HL-60/S4 treated with retinoic acid at 250 ng/mL for 4 days and 3 days (cell line): ENCODE results near the gene NCKAP5.
"Not testable (repeated sequence)": the region's sequence is repeated elsewhere in the genome, so short reads cannot be mapped to it uniquely, and the experiment has no call there.

ENCODE experiments used
- in situ Hi-C: fragments of 300-500 bp; cut with MboI; formaldehyde crosslinking; loops from 2 replicates; pipeline ENCODE4 v1.7.0; 2022; ENCODE audit warnings: low sequenced_read_pairs

Gene NCKAP5

GRCh38 chr2:133235968-133236367, 332.3 kb downstream of the NCKAP5 start:
- in situ Hi-C loops, result no loop called here

DNA sequence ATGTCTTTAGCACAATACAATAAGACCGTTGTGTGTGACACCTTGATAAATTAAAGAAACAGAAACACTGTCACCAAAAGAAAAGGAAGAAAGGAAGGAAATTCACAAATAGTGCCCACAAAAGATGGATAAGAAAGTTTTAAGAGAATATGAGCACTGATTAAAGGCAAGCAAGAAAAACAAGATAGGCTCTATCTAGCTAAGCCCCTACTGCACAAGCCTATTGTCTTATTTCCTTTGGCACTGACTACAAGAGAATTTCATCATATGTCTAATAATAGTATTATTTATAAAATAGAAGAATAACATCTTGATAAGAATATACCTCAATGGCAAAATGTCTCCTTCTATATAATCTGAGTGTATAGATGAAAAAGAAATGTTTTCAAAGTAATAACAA, 335.7 kb downstream of the NCKAP5 start:
- in situ Hi-C loops, result no loop called here

DNA sequence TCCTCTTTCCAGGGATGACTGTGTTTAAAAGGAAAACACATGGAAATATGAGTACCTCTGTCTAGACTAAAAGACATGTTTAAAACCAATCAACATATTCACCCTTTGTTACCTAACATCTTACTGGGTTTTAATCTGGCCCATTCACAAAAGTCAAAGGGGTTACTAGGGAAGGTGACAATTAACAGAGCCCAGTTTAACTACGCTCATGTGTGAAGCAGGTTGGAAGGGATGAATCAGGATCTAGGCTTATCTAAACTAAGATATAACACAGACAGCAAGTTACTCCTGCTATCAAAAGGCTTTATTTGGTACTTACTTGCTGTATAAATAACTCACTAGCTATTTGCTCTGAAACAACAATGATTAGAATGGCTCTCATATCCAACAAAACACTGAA, 337.0 kb downstream of the NCKAP5 start:
- in situ Hi-C loops, result no loop called here

- in situ Hi-C loops, result no loop called here
These were observed 338.3 kb downstream of the NCKAP5 start for GRCh38 chr2:133229974-133230373.

- in situ Hi-C loops, result no loop called here
These were observed 345.0 kb downstream of the NCKAP5 start for GRCh38 chr2:133223226-133223625.

GRCh38 chr2:133221398-133221797, 346.9 kb downstream of the NCKAP5 start:
- in situ Hi-C loops, result no loop called here

GRCh38 chr2:133218204-133218603, 350.1 kb downstream of the NCKAP5 start:
- in situ Hi-C loops, result no loop called here

- in situ Hi-C loops, result no loop called here
These were observed 352.8 kb downstream of the NCKAP5 start for GRCh38 chr2:133215477-133215876.

- in situ Hi-C loops, result no loop called here
These were observed 354.6 kb downstream of the NCKAP5 start for GRCh38 chr2:133213651-133214050.

DNA sequence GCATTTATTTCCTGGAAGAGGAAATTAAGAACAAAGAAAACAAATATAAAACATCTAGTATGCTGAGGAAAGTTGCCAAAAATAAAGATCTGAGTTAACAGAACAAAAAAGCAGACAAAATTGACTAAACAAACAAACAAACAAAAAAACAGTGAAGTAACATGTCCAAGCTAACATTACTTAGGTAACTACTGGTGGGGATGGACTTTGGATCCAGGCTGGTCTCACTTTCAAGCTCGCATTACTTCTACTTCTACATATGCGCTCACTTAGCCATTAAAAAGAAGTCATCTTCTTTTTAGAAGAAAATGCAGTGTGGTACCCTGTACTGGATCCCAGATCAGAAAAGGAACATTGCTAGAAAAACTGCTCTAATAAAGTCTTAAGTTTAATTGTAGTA, 358.9 kb downstream of the NCKAP5 start:
- in situ Hi-C loops, result no loop called here

DNA sequence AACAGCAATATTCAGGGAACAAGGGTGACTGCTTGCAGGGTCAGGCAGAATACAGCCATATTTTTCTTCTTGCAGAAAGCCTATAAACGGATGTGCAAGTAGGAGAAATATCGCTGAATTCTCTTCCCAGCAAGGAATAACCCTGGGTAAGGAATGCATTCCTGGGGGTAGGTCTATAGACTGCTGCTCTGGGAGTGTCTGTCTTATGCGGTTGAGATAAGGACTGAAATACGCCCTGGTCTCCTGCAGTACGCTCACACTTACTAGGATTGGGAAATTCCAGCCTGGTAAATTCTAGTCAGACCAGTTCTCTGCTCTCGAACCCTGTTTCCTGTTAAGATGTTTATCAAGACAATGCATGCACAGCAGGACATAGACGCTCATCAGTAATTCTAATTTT, 361.6 kb downstream of the NCKAP5 start:
- in situ Hi-C loops, result not testable (repeated sequence)

- in situ Hi-C loops, result no loop called here
These were observed 363.8 kb downstream of the NCKAP5 start for GRCh38 chr2:133204421-133204820.

DNA sequence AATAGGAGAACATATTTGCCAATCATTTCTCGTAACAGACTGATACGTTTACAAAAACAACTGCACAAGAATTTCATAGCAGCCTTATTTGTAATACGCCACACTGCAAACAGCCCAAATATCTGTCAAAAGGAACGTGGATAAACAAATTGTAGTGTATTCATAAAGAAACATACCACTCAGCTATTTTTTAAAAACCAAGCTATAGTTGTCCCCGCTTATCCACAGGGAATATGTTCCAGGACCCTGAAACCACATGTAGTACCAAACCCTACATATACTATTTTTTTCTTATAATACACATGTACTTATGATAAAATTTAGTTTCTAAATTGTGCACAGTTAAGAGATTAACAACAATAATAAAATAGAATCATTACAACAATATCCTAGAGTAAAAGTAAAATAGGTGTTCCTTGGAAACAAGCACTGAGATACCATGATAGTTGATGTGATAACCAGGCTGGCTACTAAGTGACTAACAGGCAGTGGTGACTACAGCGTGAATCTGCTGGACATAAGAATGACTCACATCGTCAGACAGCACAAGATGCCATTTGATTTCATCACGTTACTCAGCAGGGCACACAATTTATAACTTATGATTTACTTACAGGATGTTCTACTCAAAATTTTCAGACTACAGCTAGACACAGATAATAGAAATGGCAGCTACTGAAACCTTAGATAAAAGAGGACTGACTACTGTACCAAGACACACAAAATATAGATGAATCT, 367.4 kb downstream of the NCKAP5 start:
- in situ Hi-C loops, result no loop called here

- in situ Hi-C loops, result no loop called here
These were observed 369.6 kb downstream of the NCKAP5 start for GRCh38 chr2:133198678-133199077.

DNA sequence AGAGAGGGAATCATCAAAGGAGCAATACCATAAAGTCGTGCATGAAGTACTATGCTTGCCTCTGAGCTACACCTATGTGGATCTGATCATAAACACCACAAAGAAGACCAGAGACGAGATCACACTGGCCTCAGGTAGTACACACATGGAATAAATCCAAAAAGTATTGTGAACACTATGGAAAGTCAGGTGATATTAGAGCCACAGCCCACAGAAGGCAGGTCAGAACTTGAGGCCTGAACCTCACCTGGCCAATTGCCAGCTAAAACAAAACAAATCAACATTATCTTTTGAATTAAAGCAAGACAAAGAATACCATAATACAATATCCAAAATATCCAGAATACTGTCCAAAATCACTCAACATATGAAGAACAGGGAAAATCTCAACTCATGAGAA, 371.1 kb downstream of the NCKAP5 start:
- in situ Hi-C loops, result no loop called here

- in situ Hi-C loops, result no loop called here
These were observed 373.4 kb downstream of the NCKAP5 start for GRCh38 chr2:133194777-133195335.

GRCh38 chr2:133194362-133194655, 374.0 kb downstream of the NCKAP5 start:
- in situ Hi-C loops, result no loop called here

DNA sequence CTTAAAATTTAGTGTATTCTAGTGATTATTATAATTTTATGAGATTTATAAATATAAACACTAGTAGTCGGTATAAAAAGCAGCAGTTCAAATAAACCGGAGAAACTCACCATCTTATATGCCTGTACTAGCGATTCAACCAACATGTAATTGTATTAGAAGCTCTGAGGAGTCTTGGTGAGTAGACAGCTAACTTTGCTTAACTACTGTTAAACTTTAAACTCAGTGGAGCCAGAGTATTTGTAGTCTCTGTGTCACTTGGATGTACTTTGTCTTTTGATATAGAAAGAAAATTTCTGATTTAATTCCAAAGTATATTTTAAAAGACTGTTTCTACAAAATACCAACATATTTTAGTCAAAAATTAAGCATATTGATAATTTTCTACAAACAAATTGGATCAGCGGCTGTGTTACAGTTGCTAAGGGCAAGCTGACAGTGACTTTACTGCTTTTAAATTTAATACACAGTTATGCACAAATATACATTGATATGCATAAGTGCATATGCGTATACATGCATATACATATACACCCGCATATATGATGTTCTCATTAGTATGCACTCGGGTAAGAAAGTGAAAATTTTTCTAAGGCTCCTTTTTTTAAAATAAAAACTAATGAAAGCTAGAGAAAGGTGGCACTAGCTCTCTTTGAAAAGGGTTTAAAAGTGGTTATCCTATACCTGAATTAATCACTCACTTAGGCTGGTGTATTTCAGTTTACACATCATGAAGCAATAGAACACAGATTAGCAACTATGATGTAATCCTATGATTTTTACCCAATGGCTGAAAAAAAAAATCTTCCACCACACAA, 374.5 kb downstream of the NCKAP5 start:
- in situ Hi-C loops, result no loop called here

DNA sequence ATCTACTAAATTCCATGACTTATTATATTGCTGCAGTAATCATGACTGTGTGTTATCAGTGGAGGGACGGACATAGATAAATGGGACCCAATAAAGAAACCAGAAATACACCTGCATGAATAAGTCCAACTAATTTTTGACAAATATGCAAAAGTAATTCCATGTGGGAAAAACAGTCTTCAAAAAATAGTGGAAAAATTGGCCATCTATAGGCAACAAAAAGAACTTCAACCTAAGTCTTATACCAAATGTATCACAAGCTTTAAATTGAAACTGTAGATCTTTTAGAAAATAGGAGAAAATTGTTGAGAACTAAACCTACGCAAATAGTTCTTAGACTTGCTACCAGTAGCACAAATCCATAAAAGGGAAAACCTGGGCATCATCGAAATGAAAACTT, 376.2 kb downstream of the NCKAP5 start:
- in situ Hi-C loops, result no loop called here

DNA sequence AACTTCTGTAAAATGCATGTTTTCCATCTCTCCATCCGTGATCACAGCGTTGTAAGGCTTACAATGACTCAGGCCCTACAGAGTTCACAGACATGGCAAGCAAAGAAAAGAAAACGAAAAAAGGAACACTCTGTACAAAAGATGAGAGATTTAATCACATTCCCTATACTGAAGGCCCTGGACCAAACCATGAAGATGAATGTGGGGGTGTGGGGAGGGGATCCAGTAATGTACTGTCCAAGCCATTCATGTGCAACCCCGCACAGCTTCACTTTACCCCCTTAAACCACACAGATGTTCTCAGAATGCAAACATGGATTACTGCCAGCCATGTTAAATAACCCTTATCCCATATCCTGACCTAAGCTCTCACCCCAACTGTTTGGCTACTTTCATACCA, 391.1 kb downstream of the NCKAP5 start:
- in situ Hi-C loops, result no loop called here

GRCh38 chr2:133175926-133176325, 392.3 kb downstream of the NCKAP5 start:
- in situ Hi-C loops, result no loop called here

DNA sequence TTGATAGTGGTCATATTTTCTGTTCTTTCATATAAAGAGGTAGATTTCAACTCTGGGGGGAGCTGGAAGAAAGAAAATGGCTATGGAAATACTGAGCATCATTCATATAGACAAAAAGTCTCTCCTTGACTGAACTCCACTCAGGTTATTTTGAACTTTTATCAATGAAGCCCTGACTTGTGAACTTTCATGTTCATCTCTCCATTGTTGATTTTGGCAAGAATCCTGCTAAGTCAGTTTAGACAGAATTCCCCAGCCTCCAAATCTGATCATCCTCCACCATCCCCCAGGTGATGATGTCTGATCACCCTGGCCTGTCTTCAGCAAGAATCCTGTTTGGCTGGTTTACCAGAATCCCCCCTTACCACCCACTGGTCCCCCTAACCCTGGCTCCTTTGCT, 395.0 kb downstream of the NCKAP5 start:
- in situ Hi-C loops, result no loop called here
